HG03196 (cell line): ENCODE measurements around the gene MXRA7.
"Not testable (repeated sequence)": the region's sequence is repeated elsewhere in the genome, so short reads cannot be mapped to it uniquely, and the experiment has no call there.

Experiments used
- ATAC-seq: cut with Tn5 transposase; IDR thresholded peaks from one replicate; pipeline ENCODE4 v1.9.1; 2021; ENCODE audit not compliant: unreplicated experiment

Gene MXRA7

DNA sequence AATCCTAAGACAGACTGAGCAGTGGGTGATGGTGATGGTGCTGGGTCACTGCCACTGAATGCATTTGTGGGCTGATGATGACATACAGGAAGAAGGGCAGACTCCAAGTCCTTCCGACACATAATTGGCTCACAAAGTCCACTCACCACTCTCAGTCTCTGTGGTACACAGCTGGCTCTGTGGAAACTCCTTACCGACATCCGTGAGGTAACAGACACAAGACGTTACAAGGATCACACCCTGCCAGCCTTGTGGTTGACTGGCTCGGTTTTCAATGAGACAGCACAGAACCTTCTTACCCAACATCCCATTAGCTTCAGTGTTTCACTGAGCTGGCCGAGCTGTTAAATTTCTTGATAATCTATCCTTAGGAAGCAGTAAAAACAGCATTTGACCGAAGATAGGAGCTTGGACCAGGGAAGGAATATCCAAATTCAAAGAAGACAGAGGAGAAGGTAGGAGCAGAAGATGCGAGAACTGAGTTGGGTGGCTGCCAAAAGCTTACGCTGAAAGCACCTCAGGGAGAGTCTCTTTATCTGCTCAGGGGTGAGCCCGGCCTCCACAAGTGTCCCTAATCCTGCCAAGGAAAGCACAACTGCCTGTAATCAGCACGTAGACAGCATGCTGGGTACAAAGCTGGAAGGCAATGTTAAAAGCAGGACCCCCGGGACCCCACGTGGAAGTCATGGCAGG lies 5.5 kb upstream of the MXRA7 start:
- no peak for ATAC-seq

DNA sequence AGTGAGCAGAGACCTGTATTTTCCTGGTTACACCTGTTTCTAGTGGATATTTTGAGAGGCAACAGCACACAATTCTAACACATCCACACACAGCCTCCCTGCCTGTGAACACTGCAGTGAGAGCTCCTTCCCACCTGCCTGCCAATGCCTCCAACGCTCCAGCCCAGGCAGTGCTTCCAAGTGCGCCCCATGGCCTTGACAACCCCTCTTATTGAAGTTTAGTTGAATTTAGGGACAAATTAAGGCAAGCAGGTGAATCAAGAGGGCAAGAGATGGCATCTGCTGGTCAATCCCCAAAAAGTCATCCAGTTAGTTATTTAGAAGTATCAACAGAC lies 4.7 kb upstream of the MXRA7 start:
- no peak for ATAC-seq

DNA sequence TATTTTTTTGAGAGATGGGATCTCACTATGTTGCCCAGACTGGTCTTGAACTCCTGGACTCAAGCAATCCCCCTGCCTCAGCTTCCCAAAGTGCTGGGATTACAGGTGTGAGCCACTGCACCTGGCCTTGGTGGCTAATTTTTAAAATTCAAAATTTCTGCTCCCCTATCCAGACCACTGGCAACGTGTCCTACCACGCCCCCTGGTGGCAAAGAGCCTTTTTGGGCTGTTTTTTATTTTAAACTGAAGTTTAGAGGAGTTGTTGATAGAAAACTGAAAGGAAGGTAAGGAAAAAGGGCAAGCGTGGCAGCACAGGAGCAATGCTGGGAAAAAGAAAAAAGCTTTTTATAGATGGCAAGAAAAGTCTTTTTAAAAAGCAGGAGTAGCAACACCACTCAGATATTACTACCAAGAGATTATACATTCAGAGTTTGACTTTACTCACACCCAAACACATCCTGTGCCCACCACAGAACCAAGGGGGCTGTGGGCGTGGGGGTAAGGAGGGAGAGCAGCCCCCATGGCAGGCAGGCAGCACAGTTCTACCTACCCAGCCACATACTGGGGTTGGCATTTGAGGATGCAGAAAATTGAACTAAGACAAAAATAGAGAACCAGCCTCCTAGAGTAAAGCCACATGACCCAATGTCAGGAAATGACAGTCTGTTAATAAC lies 4.2 kb upstream of the MXRA7 start:
- no peak for ATAC-seq

DNA sequence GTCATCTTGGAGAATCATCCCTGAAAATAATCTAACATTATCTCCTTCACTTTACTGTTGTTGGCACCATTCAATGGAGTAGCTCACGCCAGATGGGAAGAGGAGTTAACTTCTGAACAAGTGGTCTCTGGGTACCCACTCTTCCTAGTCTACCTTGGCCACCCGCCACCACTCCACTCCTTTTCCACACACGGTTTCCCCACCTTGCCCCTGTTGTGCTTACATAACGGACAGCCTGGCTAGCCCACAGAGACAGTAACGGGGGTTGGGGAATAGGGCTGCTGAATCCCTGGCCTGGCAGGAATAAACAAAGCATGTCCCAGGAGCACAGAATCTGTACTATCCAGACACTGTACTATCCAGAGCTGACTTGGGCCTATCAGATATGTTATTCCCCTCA lies 3.6 kb upstream of the MXRA7 start:
- ATAC-seq = no peak

DNA sequence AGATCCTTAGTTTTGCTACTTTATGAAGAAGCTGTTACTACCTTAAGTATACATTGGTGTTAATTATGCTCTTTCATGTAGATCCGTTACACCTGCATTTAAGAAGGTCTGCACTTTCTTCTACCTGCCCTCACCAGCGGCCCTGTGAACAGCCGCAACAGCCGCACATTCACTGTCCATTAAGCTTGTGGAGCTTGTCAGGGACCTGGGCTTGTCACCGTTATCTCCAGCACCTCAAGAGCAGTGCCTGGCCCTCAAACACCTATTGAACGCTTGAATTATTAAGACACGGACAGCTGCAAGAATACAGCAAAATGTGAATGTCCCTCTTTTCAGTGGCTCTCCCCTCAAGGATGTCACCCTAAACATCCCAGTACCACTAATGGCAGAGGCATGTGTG lies 3.0 kb upstream of the MXRA7 start:
- ATAC-seq = no peak

DNA sequence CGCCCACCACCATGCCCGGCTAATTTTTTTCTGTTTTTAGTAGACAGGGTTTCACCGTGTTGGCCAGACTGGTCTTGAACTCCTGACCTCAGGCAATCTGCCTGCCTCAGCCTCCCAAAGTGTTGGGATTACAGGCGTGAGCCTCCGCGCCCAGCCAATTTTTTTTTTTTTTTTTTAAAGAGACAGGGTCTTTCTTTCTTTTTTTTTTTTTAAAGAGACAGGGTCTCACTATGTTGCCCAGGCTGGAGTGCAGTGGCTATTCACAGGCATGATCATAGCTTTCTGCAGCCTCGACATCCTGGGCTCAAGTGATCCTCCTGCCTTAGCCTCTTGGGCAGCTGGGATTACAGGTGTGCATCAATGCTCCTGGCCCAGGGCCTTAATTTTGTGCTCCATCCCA lies 1.6 kb upstream of the MXRA7 start:
- ATAC-seq = not testable (repeated sequence)

DNA sequence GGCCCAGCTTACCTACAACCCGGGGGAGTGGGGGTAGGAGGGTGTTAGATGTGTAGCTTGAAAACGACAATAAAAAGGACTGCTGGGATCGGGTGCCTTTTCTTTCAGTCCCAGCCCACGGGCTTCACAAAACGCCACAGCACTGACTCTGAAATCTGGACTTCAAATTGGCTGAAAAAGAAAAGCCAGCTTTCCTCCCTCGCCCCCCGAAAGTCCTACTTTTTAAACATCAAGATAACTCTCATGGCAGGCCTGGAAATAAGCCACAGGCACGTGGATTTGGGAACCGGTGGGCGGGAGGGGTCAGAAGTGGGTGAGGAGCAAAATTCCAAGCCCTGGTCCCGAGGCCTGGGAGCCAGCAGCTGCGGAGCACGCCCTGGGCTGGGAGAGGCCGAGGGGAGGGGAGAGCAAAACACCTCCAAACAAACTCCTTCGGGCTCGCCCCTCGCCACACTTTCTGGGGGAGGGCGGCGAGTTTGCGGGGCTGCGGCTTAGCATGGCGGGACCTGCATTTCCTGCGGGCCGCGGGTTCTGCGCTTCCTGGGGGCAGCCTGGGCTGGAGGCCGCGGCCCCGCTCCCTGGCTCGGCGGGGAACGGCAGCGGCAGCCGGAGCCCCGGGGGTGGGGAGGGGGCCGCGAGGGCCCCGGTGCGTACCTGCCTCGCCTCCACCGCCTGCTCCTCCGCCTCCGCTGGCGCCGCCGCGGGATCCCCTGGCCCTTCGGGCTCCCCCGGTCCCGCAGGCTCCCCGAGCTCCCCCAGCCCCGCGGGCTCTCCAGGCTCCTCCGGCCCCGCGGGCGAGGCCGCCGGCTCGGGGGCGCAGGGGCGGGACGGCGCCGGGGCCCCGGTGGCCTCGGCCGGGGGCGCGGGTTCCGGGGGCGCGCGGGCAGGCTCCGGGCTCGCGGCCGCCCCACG lies 558 bp downstream of the MXRA7 start:
- ATAC-seq = not testable (repeated sequence)

DNA sequence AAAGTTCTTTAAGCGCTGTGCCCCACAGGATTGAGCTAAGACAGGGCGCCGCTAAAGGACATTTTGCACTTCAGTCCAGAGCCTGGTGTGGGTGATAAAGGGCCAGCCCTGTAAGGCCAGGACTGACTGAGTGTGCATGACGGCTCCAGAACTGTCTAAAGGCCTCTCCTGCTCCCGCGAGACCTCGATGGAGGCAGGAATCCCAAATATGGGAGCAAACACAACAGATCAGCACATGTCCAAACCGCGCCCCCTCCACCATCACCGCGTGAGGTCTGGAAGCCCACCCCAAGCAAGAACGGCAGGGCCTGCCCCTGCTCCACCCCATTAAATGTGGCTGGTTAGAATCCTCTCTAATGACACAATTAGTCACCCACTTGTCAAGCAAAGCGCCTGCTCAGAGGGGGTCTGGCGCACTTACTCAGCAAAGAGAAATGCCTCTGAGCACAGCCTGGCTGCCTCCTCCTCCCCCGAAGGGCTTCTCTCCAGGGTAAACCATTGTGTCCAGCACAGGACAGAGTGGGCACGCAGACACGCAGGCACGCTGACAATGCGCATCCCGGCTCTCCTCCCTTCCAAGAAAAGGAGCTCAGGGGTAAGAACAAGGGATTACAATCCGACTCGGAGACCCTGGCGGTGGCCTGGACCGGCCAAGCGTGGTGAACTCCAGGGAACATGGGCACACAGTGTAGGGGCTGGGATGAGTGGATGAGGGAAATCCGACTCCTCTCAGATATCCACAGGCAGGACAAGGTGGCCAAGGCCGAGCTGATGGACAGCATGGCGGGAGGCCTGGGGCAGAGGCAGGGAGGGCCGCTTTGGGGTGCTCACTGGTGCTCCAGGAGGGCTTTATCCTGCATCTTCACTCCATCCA lies 1.5 kb downstream of the MXRA7 start:
- ATAC-seq = no peak

DNA sequence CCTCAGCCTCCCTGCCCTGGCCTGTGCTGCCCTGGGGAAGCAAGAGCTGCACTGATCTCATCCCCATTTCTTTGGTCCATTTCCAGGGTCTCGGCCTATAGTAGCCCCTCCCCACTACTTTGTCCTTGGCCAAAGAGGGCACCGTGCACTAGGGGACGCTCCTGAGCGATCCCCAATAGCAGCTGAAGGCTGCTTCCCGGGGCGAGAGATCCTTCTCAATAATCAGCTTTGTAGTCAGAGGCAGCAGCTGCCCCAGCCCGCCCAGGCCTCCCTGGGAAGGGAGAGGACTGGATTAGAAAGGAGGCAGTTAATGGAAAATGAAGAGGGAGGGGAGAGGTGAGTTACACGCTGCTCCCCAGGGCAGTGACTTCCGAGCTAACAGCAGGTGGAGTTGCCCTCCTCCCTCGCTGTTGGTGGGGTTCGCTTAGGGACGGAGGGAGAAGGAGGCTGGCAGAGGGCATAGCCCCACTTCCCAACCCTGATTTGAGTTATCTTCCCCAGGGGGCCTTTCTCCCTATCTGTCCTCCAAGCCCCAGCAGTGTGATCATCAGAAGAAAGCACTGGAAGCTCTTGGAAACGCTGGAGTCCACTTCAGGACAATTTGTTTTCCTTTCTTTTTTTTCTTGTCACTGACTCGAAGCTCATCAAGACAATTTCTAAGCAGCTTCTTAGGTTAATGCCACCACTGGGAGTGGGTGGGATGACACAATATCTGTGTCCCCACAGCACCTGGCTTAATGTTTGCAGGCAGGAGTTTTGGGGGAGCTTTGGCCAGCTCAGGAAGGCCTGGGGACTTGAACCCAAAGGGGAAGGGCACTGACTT lies 2.6 kb downstream of the MXRA7 start:
- ATAC-seq = no peak

DNA sequence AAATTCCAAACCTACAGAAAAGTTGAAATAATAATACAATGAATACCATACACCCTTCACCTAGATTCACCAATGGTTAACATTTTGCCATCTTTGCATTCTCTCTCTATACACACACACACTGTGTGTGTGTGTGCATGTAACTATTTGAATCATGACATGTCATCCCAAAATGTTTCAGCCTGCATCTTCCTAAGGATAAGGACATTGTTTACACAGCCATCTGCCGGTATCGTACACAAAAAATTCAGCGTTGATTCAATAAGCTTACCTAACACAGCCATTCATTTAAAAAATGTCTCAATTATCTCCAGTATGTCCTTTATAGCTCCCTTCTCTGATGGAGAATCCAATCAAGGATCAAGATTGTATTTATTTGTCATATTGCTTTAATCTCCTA lies 3.9 kb downstream of the MXRA7 start:
- no peak for ATAC-seq

DNA sequence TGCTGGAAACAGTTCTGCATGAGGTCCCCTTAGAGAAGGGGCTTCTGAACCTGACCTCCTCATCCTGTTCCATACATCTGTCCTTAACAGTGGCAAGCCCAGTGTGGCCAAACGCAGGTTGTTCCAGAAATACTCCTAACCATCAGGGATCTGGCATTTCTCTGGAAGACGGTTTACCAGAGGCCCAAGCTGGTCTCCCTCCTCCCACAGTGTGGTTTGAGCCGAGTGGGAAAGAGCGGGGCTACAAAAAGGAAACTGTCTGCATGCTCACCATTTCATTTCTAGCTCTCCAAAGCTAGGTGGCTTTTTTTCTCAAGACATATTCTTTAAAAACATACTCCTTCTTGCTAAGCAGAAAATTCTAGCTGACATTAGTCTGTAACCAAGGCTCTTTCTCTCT lies 6.0 kb downstream of the MXRA7 start:
- ATAC-seq = no peak

DNA sequence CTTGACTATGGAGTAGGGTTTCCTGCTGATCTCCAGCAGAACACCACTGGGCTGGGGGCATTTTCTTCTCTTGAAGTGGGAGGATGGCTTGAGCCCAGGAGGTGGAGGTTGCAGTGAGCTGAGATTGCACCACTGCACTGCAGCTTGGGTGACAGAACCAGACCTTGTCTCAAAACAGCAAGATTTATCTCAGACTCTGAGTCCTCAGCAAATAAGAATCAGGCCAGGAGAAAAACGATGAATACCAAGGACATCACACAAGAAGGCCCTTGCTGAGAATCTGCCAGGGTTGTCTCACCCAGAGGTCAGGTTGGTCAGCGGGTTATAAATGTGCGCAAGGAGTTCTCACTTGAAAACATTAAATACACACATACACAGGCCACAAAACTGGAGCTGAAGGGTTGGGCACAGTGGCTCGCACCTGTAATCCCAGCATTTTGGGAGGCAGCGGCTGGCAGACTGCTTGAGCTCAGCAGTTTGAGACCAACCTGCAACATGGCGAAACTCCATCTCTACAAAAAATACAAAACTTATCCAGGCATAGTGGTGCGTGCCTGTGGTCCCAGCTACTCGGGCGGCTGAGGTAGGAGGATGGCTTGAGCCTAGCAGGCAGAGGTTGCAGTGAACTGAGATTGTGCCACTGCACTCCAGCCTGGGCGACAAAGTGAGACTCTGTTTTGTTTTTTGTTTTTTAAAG lies 7.7 kb downstream of the MXRA7 start:
- ATAC-seq = no peak

DNA sequence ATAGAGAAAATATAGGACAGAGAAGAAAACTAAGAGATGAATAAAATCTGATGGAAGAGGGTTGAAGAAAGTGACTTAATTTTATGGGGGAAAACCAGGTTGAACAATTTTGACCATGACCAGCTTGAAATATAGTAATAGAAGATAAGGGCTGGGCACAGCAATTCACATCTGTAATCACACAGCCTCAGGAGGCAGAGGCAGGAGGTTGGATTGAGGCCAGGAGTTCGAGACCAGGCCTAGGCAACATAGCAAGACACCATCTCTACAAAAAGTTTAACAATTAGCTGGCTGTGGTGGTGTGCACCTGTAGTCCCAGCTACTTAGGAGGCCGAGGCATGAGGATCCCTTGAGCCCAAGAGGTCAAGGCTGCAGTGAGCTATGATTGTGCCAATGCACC lies 8.7 kb downstream of the MXRA7 start:
- ATAC-seq = no peak

DNA sequence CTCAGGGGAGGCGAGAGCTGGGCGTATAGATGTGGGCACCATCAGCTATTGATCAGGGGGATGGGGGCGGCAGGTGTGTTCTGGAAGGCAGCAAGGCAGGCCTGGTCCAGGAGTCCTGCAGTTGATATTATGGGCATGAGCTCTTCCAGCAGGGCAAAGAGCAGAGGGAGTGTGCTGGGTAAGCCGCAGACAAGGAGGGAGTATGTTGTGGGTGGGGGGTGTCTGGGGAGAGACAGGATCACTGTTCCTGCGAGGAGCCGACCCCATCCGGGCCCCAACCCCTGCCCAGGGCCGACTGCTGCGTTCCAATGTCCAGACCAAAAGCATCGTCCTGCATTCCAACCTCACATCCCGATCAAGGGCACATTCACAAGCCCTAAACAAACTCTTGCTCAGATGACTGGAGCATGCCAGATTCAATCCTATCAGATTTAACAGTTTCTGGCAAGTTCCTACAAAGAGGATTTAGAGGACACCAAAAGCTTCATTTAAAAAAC lies 9.2 kb downstream of the MXRA7 start:
- ATAC-seq = no peak

DNA sequence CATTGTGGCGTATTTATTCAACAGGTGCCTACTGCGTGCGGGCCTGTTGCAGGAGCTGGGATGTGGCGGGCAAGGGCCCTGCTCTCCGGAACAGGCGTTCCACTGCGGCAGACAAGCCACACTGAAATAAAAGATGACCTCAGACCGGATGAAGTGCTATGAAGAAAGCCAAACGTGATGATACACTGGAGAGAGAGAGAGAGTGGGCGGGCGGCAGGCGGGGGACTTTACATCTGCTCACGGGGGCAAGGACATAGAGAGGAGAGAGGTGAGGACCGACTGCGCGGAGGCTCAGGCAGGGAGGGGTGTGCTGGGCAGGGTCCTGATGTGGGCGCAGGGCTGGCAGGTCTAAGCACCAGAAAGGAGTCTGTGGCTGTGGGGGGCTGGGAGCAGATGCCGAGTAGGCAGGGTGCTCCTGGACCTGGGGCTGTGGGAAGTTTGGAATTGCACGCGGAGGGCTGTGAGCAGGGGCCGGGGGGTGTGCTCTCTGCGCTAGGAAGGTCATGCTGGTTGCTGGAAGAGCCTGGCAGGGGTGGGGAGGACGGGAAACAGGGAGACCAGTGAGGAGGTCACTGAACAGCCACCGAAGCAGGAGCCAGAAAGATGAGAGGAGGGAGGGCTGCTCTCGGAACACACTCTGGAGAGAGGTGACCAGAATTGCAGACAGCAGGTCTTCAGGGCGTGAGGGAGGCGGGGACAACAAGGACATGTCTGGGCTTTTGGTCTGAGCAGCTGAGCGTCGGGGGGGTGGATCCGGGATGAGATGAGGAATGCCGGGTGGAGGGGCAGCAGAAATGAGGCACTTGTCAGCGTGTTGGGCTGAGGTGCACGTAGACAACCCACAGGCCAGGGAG lies 9.9 kb downstream of the MXRA7 start:
- no peak for ATAC-seq

DNA sequence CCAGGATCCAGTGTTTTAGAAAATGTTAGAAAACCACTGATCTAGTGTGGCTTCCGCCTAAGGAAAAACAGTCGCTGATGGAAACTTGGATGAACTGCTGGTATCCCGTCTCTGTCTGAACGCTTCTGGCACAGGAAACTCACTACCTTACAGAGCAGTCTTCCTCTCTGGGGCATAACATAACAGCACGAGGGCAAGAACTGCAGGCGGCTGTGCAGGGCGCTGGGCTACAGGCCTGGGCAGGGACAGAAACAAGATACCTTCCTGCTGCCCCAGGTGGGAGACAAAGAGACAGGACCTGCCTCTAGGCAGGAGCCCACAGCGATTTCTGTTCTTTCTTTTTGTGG lies 10.5 kb downstream of the MXRA7 start:
- no peak for ATAC-seq

DNA sequence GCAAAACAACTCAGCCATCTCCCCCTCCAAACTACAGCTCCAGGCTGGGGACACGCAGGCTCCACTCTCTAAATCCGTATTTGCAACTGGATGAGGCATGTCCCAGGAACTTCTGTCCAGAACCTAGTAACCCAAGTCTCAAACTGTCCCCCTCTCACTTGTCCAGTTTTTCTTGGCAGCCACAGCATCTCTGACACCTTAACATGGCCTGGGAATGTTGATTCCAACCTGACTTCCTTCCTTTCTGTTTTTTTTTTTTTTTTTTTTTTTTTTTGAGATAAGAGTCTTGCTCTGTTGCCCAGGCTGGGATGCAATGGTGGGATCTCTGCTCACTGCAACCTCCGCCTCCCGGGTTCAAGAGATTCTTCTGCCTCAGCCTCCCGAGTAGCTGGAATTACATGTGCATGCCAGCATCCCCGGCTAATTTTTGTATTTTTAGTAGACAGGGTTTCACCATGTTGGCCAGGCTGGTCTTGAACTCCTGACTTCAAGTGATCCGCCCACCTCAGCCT lies 12.2 kb downstream of the MXRA7 start:
- ATAC-seq = not testable (repeated sequence)

DNA sequence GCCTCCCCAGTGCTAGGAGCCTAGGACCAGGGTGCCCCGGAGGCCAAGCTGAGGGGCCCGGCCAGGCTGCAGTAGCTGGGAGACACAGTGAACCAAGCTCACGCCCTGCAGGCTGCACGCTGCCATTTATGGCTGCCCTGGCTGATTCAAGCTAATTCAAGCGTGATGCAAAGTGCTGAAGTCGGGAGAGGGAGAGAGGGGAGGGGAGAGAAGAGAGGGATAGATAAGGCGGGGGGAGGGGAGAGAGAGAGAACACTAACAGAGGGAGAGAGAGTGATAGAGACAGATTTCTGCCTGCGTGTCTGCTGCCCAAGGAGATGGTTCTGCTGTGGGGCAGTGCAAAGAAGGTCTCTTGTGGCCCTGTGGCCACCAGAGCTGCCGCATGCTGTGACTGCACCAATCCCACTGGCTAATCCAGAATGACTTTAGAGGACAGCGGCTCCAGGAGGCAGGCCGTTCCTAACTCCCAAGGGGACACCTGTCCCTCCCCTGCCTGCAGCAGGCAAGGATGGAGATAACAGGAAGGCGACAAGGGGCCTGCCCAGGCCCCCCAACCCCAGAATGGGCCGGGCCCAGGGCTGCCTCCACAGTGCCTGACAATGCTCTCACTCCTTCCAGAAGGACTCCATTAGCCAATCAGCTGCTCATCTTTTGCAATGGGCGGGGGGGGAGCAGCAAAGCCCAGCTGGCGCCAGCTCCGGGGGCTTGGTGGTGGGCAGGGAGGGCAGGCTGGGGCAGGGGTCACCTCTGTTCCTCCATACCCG lies 12.9 kb downstream of the MXRA7 start:
- ATAC-seq = no peak
